Measurements from ENCODE around the gene TENM4.

DNA sequence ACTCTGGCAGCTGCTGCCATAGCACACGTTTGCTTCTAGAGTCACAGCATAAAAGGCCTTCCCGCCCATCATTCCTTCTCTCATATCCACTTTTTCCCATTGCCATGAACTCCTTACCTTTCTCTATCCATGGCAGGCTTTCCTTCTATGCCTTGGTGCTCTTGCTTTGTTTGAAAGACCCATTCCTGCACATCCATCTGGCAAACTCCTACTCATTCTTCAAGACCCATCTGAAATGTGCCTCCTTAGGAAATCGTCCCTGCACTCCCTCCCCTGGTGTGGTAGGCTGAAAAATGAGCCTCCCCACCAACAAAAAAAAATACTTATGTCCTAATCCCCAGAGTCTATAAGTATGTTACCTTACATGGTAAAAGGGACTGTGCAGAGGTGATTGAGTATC lies 100.3 kb downstream of the TENM4 start:
- TF ChIP-seq CTCF (IDR thresholded peaks at IDR 0.05 in 4 of 5, conservative IDR thresholded peaks at IDR 0.05 in 1 of 5) (no peak), POLR2A (IDR thresholded peaks at IDR 0.05) (no peak)

Measured in gastrocnemius medialis (tissue), 4 donors.